Neural cell (in vitro differentiated cells): Measurements from ENCODE around the gene OR6B3. TPM values are rescaled to one million over a fixed set of nuclear protein-coding genes. Genes with fewer than 3 reads are reported as not detected.
A peak's percentile ranks its signal among the peaks of the same experiment; 100 is the strongest.

Experiments used
- H2AFZ ChIP-seq: fragments of 200-600, 300-800 bp; sonication (generic), shearing (Covaris generic); 2 replicates; pipeline ENCODE4 v1.6.0; 2014; ENCODE audit warnings: low read depth, mild to moderate bottlenecking, antibody characterized with exemption, low read length, moderate library complexity
- H3F3A ChIP-seq: fragments of 200-600 bp; shearing (Covaris generic); 2 replicates; pipeline ENCODE4 v1.6.1; 2016; ENCODE audit warnings: mild to moderate bottlenecking, moderate library complexity, mixed read lengths, antibody characterized with exemption, low read length; ENCODE audit not compliant: insufficient read depth, poor library complexity, severe bottlenecking
- H3K27ac ChIP-seq: fragments of 200-600, 300-800 bp; sonication (generic), shearing (Covaris generic); 2 replicates; pipeline ENCODE4 v1.5.1; 2014; ENCODE audit warnings: mild to moderate bottlenecking, low read length, moderate library complexity
- H3K27me3 ChIP-seq: fragments of 300-800, 200-600 bp; sonication (generic), shearing (Covaris generic); 2 replicates; pipeline ENCODE4 v1.6.0; 2014; ENCODE audit warnings: mild to moderate bottlenecking, low read depth, low read length, moderate library complexity; ENCODE audit not compliant: insufficient read depth
- H3K36me3 ChIP-seq: fragments of 300-800, 200-600 bp; sonication (generic), shearing (Covaris generic); 2 replicates; pipeline ENCODE4 v1.5.1; 2014; ENCODE audit warnings: mild to moderate bottlenecking, antibody characterized with exemption, low read length, moderate library complexity; ENCODE audit not compliant: insufficient read depth
- H3K4me2 ChIP-seq: fragments of 300-800, 200-600 bp; sonication (generic), shearing (Covaris generic); 2 replicates; pipeline ENCODE4 v1.6.0; 2014; ENCODE audit warnings: mild to moderate bottlenecking, low read length
- H3K4me3 ChIP-seq: fragments of 300-800, 200-600 bp; sonication (generic), shearing (Covaris generic); 2 replicates; pipeline ENCODE4 v1.5.1; 2014; ENCODE audit warnings: mild to moderate bottlenecking, low read length, moderate library complexity
- H3K79me2 ChIP-seq: fragments of 200-600 bp; shearing (Covaris generic); replicated peaks from 2 replicates; pipeline ENCODE4 v1.6.0; 2014; ENCODE audit warnings: mild to moderate bottlenecking, low read length, moderate library complexity; ENCODE audit not compliant: insufficient read depth
- H3K9ac ChIP-seq: fragments of 300-800, 200-600 bp; sonication (generic), shearing (Covaris generic); 2 replicates; pipeline ENCODE4 v1.6.1; 2016; ENCODE audit warnings: mild to moderate bottlenecking, low read length, mixed read lengths
- H3K9me2 ChIP-seq: fragments of 200-600 bp; shearing (Covaris generic); 2 replicates; pipeline ENCODE4 v1.6.1; 2016; ENCODE audit warnings: mild to moderate bottlenecking, low read length, mixed read lengths; ENCODE audit not compliant: insufficient read depth
- H3K9me3 ChIP-seq: fragments of 200-600, 300-800 bp; sonication (generic), shearing (Covaris generic); 2 replicates; pipeline ENCODE4 v1.6.1; 2016; ENCODE audit warnings: mild to moderate bottlenecking, mixed run types, low read length, moderate library complexity, mixed read lengths
- H4K20me1 ChIP-seq: fragments of 200-600 bp; shearing (Covaris generic); 2 replicates; pipeline ENCODE4 v1.6.1; 2016; ENCODE audit warnings: mild to moderate bottlenecking, mixed run types; ENCODE audit not compliant: insufficient read depth
- EP300 ChIP-seq: fragments of 450-650 bp; conservative IDR thresholded peaks from 2 replicates; pipeline ENCODE4 v1.6.1; 2014; ENCODE audit warnings: antibody characterized with exemption, mild to moderate bottlenecking, moderate library complexity; ENCODE audit not compliant: poor library complexity, severe bottlenecking
- EZH2 ChIP-seq: fragments of 200-600, 300-800 bp; shearing (Covaris generic), sonication (generic); IDR thresholded peaks from 2 replicates; pipeline ENCODE4 v1.6.1; 2014; ENCODE audit warnings: antibody characterized with exemption, low read length, borderline replicate concordance, mild to moderate bottlenecking; ENCODE audit not compliant: insufficient read depth, poor library complexity, severe bottlenecking
- MXI1 ChIP-seq: fragments of 450-650 bp; conservative IDR thresholded peaks from 2 replicates; pipeline ENCODE4 v1.6.1; 2014; ENCODE audit warnings: antibody characterized with exemption, mild to moderate bottlenecking; ENCODE audit not compliant: poor library complexity, severe bottlenecking
- POLR2AphosphoS5 ChIP-seq: IDR thresholded peaks from 2 replicates; pipeline ENCODE4 v1.6.1; 2012
- RAD21 ChIP-seq: fragments of 450-650 bp; conservative IDR thresholded peaks from 2 replicates; pipeline ENCODE4 v1.6.1; 2014; ENCODE audit warnings: antibody characterized with exemption, mild to moderate bottlenecking, moderate library complexity
- SMC3 ChIP-seq: fragments of 450-650 bp; conservative IDR thresholded peaks from 2 replicates; pipeline ENCODE4 v1.6.1; 2014; ENCODE audit warnings: antibody characterized with exemption, mild to moderate bottlenecking, moderate library complexity; ENCODE audit not compliant: poor library complexity
- TAF1 ChIP-seq: IDR thresholded peaks from 2 replicates; pipeline ENCODE4 v1.6.1; 2012; ENCODE audit warnings: low read depth
- polyA plus RNA-seq: library from polyadenylated mRNA; depleted of rRNA; stranded (reverse); fragments of >200 nt; gene quantifications from 2 replicates; pipeline ENCODE4 v1.2.3, GENCODE V29; 2014
- TF ChIP-seq, protein P1 (sequence below): IDR thresholded peaks from 2 replicates; pipeline ENCODE4 v1.6.1; 2012; ENCODE audit warnings: borderline replicate concordance
- TF ChIP-seq, protein P2 (sequence below): fragments of 450-650 bp; IDR thresholded peaks from 2 replicates; pipeline ENCODE4 v1.5.1; 2014; ENCODE audit warnings: antibody characterized with exemption, mild to moderate bottlenecking, moderate library complexity; ENCODE audit not compliant: poor library complexity, severe bottlenecking

The OR6B3 gene
- polyA plus RNA-seq, 1 donor from 2014 or later: not detected

DNA sequence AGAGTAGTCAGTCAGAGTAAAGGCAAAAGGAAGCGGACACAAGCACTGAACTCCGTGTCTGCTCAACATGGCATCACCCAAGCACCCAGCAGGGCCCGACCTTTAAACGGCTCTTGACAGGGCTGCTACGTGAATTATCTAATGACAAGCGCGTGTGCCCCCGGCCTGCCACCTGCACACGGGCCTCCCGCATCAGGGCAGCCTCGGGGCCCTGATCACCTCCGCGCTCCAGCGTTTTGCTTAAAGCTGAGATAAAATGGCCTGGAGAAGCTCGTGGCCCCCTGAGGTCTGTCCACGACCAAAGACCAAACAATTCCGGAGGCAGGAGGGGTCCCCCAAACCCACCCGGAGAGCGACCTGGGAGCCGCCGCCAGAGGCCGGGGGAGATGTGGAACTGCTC, 28.6 kb downstream of the OR6B3 start:
- H3K79me2 ChIP-seq: peaks cover 40% of the 10 kb centered on the region
- H3K27ac ChIP-seq: peak overlapping the region; percentile 59

GRCh38 chr2:240023792-240024191, 29.5 kb downstream of the OR6B3 start:
- no peaks in the 10 kb centered on the region for H3F3A ChIP-seq
- H3K4me2 ChIP-seq: peak overlapping the region; percentile 99
- H3K9ac ChIP-seq: peak overlapping the region; percentile 95

More for the DNA sequence above, 28.6 kb downstream of the OR6B3 start:
- Histone ChIP-seq H4K20me1 (no peaks in the 10 kb centered on the region), H3K4me3 (peak overlapping the region; percentile 83), H3K36me3 (no peaks in the 10 kb centered on the region), H3K4me2 (peak overlapping the region; percentile 99), H3K9me3 (no peaks in the 10 kb centered on the region), H3K9me2 (no peaks in the 10 kb centered on the region), H2AFZ (peak overlapping the region; percentile 8), H3K27me3 (no peaks in the 10 kb centered on the region), H3F3A (no peaks in the 10 kb centered on the region), H3K9ac (peak overlapping the region; percentile 95)
- TF ChIP-seq SMC3: no peak
- no peak for TF ChIP-seq TAF1
- no peak for TF ChIP-seq EZH2
- TF ChIP-seq, protein P1, sequence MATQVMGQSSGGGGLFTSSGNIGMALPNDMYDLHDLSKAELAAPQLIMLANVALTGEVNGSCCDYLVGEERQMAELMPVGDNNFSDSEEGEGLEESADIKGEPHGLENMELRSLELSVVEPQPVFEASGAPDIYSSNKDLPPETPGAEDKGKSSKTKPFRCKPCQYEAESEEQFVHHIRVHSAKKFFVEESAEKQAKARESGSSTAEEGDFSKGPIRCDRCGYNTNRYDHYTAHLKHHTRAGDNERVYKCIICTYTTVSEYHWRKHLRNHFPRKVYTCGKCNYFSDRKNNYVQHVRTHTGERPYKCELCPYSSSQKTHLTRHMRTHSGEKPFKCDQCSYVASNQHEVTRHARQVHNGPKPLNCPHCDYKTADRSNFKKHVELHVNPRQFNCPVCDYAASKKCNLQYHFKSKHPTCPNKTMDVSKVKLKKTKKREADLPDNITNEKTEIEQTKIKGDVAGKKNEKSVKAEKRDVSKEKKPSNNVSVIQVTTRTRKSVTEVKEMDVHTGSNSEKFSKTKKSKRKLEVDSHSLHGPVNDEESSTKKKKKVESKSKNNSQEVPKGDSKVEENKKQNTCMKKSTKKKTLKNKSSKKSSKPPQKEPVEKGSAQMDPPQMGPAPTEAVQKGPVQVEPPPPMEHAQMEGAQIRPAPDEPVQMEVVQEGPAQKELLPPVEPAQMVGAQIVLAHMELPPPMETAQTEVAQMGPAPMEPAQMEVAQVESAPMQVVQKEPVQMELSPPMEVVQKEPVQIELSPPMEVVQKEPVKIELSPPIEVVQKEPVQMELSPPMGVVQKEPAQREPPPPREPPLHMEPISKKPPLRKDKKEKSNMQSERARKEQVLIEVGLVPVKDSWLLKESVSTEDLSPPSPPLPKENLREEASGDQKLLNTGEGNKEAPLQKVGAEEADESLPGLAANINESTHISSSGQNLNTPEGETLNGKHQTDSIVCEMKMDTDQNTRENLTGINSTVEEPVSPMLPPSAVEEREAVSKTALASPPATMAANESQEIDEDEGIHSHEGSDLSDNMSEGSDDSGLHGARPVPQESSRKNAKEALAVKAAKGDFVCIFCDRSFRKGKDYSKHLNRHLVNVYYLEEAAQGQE: no peak
- no peak for TF ChIP-seq EP300
- TF ChIP-seq POLR2AphosphoS5: no peak
- no peak for TF ChIP-seq MXI1
- no peak for TF ChIP-seq RAD21
- TF ChIP-seq, protein P2, sequence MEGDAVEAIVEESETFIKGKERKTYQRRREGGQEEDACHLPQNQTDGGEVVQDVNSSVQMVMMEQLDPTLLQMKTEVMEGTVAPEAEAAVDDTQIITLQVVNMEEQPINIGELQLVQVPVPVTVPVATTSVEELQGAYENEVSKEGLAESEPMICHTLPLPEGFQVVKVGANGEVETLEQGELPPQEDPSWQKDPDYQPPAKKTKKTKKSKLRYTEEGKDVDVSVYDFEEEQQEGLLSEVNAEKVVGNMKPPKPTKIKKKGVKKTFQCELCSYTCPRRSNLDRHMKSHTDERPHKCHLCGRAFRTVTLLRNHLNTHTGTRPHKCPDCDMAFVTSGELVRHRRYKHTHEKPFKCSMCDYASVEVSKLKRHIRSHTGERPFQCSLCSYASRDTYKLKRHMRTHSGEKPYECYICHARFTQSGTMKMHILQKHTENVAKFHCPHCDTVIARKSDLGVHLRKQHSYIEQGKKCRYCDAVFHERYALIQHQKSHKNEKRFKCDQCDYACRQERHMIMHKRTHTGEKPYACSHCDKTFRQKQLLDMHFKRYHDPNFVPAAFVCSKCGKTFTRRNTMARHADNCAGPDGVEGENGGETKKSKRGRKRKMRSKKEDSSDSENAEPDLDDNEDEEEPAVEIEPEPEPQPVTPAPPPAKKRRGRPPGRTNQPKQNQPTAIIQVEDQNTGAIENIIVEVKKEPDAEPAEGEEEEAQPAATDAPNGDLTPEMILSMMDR: no peak

More at GRCh38 chr2:240023792-240024191, 29.5 kb downstream of the OR6B3 start:
- Histone ChIP-seq H3K9me3 (no peaks in the 10 kb centered on the region), H4K20me1 (no peaks in the 10 kb centered on the region), H2AFZ (no peak overlapping the region), H3K79me2 (peaks cover 40% of the 10 kb centered on the region), H3K27me3 (no peaks in the 10 kb centered on the region), H3K27ac (no peak overlapping the region), H3K4me3 (peak overlapping the region; percentile 83), H3K9me2 (no peaks in the 10 kb centered on the region), H3K36me3 (no peaks in the 10 kb centered on the region)
- TF ChIP-seq TAF1: no peak
- TF ChIP-seq, protein P2: no peak
- no peak for TF ChIP-seq RAD21
- TF ChIP-seq EP300: no peak
- TF ChIP-seq SMC3: no peak
- TF ChIP-seq EZH2: no peak
- TF ChIP-seq, protein P1: no peak
- TF ChIP-seq POLR2AphosphoS5: no peak
- TF ChIP-seq MXI1: no peak
